NCI-H510A (cell line): ENCODE results near the gene CD3G.

Experiments used
- DNase-seq: peaks from one replicate; lab custom pipeline; 2025; lab: John Stamatoyannopoulos, UW

The CD3G gene

GRCh38 chr11:118325283-118325682, 18.9 kb upstream of the CD3G start:
- DNase-seq = no peak

- no peak for DNase-seq
These were observed 15.4 kb upstream of the CD3G start for GRCh38 chr11:118328745-118329144.

GRCh38 chr11:118334745-118335144, 9.4 kb upstream of the CD3G start:
- no peak for DNase-seq

GRCh38 chr11:118338637-118339061, 5.5 kb upstream of the CD3G start:
- DNase-seq = no peak

- no peak for DNase-seq
These were observed 4.7 kb upstream of the CD3G start for GRCh38 chr11:118339281-118339961.

GRCh38 chr11:118340449-118340848, 3.7 kb upstream of the CD3G start:
- DNase-seq = no peak

GRCh38 chr11:118341261-118341660, 2.9 kb upstream of the CD3G start:
- no peak for DNase-seq

- no peak for DNase-seq
These were observed 2.2 kb upstream of the CD3G start for GRCh38 chr11:118341815-118342489.

- no peak for DNase-seq
These were observed 1.5 kb upstream of the CD3G start, which contains the start of gene CD3D for GRCh38 chr11:118342503-118343161. Gene CD3D (minus strand): TSS chr11:118342705. CDS start chr11:118342607, 98 bp downstream.

GRCh38 chr11:118343248-118343647, 896 bp upstream of the CD3G start:
- no peak for DNase-seq

- DNase-seq = no peak
These were observed 5.3 kb downstream of the CD3G start for GRCh38 chr11:118349475-118349874.

- DNase-seq = no peak
These were observed 9.1 kb downstream of the CD3G start for GRCh38 chr11:118353084-118353710.

GRCh38 chr11:118358071-118358470, 13.9 kb downstream of the CD3G start:
- DNase-seq = no peak

- DNase-seq = peak; percentile 86
These were observed 15.3 kb downstream of the CD3G start, which contains the start of gene UBE4A for GRCh38 chr11:118359295-118359958. Gene UBE4A (plus strand): TSS chr11:118359600. CDS start chr11:118365081, 5,481 bp downstream.

- DNase-seq = no peak
These were observed 20.9 kb downstream of the CD3G start for GRCh38 chr11:118364956-118365615.

GRCh38 chr11:118366287-118366686, 22.1 kb downstream of the CD3G start:
- DNase-seq = no peak

- no peak for DNase-seq
These were observed 26.6 kb downstream of the CD3G start for GRCh38 chr11:118370774-118371173.

- no peak for DNase-seq
These were observed 29.1 kb downstream of the CD3G start for GRCh38 chr11:118373263-118373662.

GRCh38 chr11:118373871-118374270, 29.7 kb downstream of the CD3G start:
- DNase-seq = no peak

- DNase-seq = no peak
These were observed 30.6 kb downstream of the CD3G start for GRCh38 chr11:118374729-118375128.

- no peak for DNase-seq
These were observed 31.8 kb downstream of the CD3G start for GRCh38 chr11:118375978-118376377.
